HepG2 (cell line): ENCODE results near the gene SEPTIN12.

ENCODE experiments used
- ATF2 ChIP-seq: sonication (generic); formaldehyde crosslinking; IDR thresholded peaks from 2 replicates; pipeline ENCODE4 v1.4.0; 2020; ENCODE audit warnings: missing genetic modification reagents
- CEBPB ChIP-seq: IDR thresholded peaks from 2 replicates; pipeline ENCODE4 v1.6.1; 2011; ENCODE audit warnings: low read depth, low read length, improper control_type of control experiment, borderline replicate concordance
- ESRRA ChIP-seq: sonication (generic); formaldehyde crosslinking; IDR thresholded peaks from 2 replicates; pipeline ENCODE4 v1.5.1; 2020; ENCODE audit warnings: mild to moderate bottlenecking, low read depth, missing genetic modification reagents
- RAD51 ChIP-seq: fragments of 450-650 bp; IDR thresholded peaks from 2 replicates; pipeline ENCODE4 v1.6.1; 2016; ENCODE audit warnings: borderline replicate concordance
- STAG1 ChIP-seq: sonication (generic); formaldehyde crosslinking; IDR thresholded peaks from 2 replicates; pipeline ENCODE4 v1.4.0; 2020; ENCODE audit warnings: missing genetic modification reagents
- TBP ChIP-seq: sonication (generic); formaldehyde crosslinking; IDR thresholded peaks from 2 replicates; pipeline ENCODE4 v1.5.0; 2020; ENCODE audit warnings: missing genetic modification reagents
- TCF7L2 ChIP-seq: IDR thresholded peaks from 2 replicates; pipeline ENCODE4 v1.6.1; 2011; ENCODE audit warnings: mild to moderate bottlenecking, low read depth, low read length, moderate library complexity
- ZNF282 ChIP-seq: fragments of 450-650 bp; IDR thresholded peaks from 2 replicates; pipeline ENCODE4 v1.6.1; 2018; ENCODE audit not compliant: partially characterized antibody

- no peak for TF ChIP-seq TBP (CRISPR knock-in tag)
- TF ChIP-seq ESRRA (CRISPR knock-in tag) = no peak
- no peak for TF ChIP-seq RAD51
- no peak for TF ChIP-seq ZNF282
- TF ChIP-seq ATF2 (CRISPR knock-in tag) = no peak
- no peak for TF ChIP-seq TCF7L2
- TF ChIP-seq CEBPB = no peak
- no peak for TF ChIP-seq STAG1 (CRISPR knock-in tag)
Measured at GRCh38 chr16:4820652-4821051, 32.5 kb upstream of the SEPTIN12 start.
